ENCODE measurements around the gene ELOVL7.
"Not testable (repeated sequence)": the region's sequence is repeated elsewhere in the genome, so short reads cannot be mapped to it uniquely, and the experiment has no call there.

Gene ELOVL7

DNA sequence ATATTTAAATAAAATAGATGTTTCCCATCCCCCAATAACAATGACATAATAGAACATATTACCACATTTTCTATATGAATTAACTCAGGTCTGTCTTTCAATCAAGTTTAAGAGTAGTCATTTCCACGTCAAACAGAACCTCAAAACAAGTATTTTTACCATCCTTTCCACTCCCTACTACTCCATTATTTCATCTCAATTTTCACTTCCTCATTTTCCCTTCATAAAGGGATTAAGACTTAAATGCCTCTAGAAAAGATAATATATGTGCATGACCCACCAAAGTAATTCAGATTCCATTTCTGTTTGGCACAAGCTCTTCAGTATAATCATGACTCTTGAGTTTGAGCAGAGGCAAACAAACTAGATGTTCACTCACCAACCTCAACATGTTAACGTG is 40.4 kb downstream of the ELOVL7 start:
- TF ChIP-seq, protein P1, sequence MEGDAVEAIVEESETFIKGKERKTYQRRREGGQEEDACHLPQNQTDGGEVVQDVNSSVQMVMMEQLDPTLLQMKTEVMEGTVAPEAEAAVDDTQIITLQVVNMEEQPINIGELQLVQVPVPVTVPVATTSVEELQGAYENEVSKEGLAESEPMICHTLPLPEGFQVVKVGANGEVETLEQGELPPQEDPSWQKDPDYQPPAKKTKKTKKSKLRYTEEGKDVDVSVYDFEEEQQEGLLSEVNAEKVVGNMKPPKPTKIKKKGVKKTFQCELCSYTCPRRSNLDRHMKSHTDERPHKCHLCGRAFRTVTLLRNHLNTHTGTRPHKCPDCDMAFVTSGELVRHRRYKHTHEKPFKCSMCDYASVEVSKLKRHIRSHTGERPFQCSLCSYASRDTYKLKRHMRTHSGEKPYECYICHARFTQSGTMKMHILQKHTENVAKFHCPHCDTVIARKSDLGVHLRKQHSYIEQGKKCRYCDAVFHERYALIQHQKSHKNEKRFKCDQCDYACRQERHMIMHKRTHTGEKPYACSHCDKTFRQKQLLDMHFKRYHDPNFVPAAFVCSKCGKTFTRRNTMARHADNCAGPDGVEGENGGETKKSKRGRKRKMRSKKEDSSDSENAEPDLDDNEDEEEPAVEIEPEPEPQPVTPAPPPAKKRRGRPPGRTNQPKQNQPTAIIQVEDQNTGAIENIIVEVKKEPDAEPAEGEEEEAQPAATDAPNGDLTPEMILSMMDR (IDR thresholded peaks at IDR 0.05; ENCODE audit: control extremely low read depth, extremely low read depth, low read depth, missing control alignments): no peak
- ChIA-PET POLR2A (no interaction called here), CTCF (interaction anchor here (1.4 kb wide), 1 partner anchor 10 kb away, joined by 3 read pairs; no protein-coding TSS in a partner anchor)
- no peak for DNase-seq (ENCODE audit: extremely low spot score)

- DNase-seq (ENCODE audit: extremely low spot score): no peak
- TF ChIP-seq, protein P1 (IDR thresholded peaks at IDR 0.05; ENCODE audit: control extremely low read depth, extremely low read depth, low read depth, missing control alignments): no peak
- CTCF ChIA-PET: no interaction called here
- POLR2A ChIA-PET: no interaction called here
Measured at GRCh38 chr5:60802986-60803385, 41.1 kb downstream of the ELOVL7 start.

GRCh38 chr5:60802226-60802625 is 41.8 kb downstream of the ELOVL7 start:
- POLR2A ChIA-PET: no interaction called here
- CTCF ChIA-PET: no interaction called here
- TF ChIP-seq, protein P1 (IDR thresholded peaks at IDR 0.05; ENCODE audit: control extremely low read depth, extremely low read depth, low read depth, missing control alignments): no peak
- DNase-seq (ENCODE audit: extremely low spot score): no peak

- DNase-seq (ENCODE audit: extremely low spot score): no peak
- CTCF ChIA-PET: no interaction called here
- POLR2A ChIA-PET: no interaction called here
- TF ChIP-seq, protein P1 (IDR thresholded peaks at IDR 0.05; ENCODE audit: control extremely low read depth, extremely low read depth, low read depth, missing control alignments): no peak
Measured at GRCh38 chr5:60797482-60798153, 46.5 kb downstream of the ELOVL7 start.

- CTCF ChIA-PET; POLR2A ChIA-PET; DNase-seq (ENCODE audit: extremely low spot score): not testable (repeated sequence)
Measured at GRCh38 chr5:60795424-60795950, 48.6 kb downstream of the ELOVL7 start.

- POLR2A ChIA-PET: no interaction called here
- CTCF ChIA-PET: interaction anchor here (1.6 kb wide), 1 partner anchor 11 kb away, joined by 6 read pairs; no protein-coding TSS in a partner anchor
- TF ChIP-seq, protein P1 (IDR thresholded peaks at IDR 0.05; ENCODE audit: control extremely low read depth, extremely low read depth, low read depth, missing control alignments): no peak
- DNase-seq (ENCODE audit: extremely low spot score): no peak
Measured at GRCh38 chr5:60794691-60795090, 49.4 kb downstream of the ELOVL7 start.

- ChIA-PET CTCF (interaction anchor here (1.0 to 1.8 kb wide), 3 partner anchors 19 to 68 kb away, joined by 3 to 4 read pairs (median 3); no protein-coding TSS in a partner anchor), POLR2A (no interaction called here)
- TF ChIP-seq, protein P1 (IDR thresholded peaks at IDR 0.05; ENCODE audit: control extremely low read depth, extremely low read depth, low read depth, missing control alignments): no peak
- DNase-seq (ENCODE audit: extremely low spot score): no peak
Measured at GRCh38 chr5:60792438-60792837, 51.6 kb downstream of the ELOVL7 start.
